ENCODE results near the gene KRTAP4-3. TPM values are rescaled to one million over a fixed set of nuclear protein-coding genes. Genes with fewer than 3 reads are reported as not detected.
"Not testable (repeated sequence)": the region's sequence is repeated elsewhere in the genome, so short reads cannot be mapped to it uniquely, and the experiment has no call there.

Gene KRTAP4-3
- total RNA-seq, 6 donors from 2014 or later = not detected

GRCh38 chr17:41118721-41119120 lies 49.3 kb downstream of the KRTAP4-3 start:
- WGBS, 2 donors = 91 to 96% methylated on average over 4 of the region's 4 CpGs
- H3K4me3 ChIP-seq = no peak overlapping the region
- TF ChIP-seq CTCF (IDR thresholded peaks at IDR 0.05) (no peak), EP300 (IDR thresholded peaks at IDR 0.05) (no peak), POLR2AphosphoS5 (IDR thresholded peaks at IDR 0.05) (no peak), POLR2A (IDR thresholded peaks at IDR 0.05) (no peak)
- H3K27ac ChIP-seq = no peak overlapping the region
- H3K36me3 ChIP-seq = no peaks in the 10 kb centered on the region
- no peaks in the 10 kb centered on the region for H3K4me1 ChIP-seq
- H3K27me3 ChIP-seq = no peaks in the 10 kb centered on the region
- DNase-seq (no peak), ATAC-seq (ENCODE audit: low FRiP score in 2 of 2) (no peak)
- no peaks in the 10 kb centered on the region for H3K9me3 ChIP-seq

- not testable (repeated sequence) for ATAC-seq (ENCODE audit: low FRiP score in 2 of 2); H3K27me3 ChIP-seq; H3K4me3 ChIP-seq; H3K9me3 ChIP-seq; H3K4me1 ChIP-seq; H3K27ac ChIP-seq; H3K36me3 ChIP-seq
- 78 to 79% methylated on average over 10 of the region's 10 CpGs for WGBS, 2 donors
- peak in 1 of 2 donors; percentile 68 for DNase-seq
Measured at GRCh38 chr17:41117846-41118386, 50.1 kb downstream of the KRTAP4-3 start, which contains the start of gene KRTAP4-11. TSS of gene KRTAP4-11 (minus strand) at chr17:41118373. CDS start at chr17:41118315, 58 bp downstream.

Small RNA genes lying within 50 kb of the gene (small RNA-seq; reads per million reads assigned to genes)
- 0 reads per million in 4 donors for gene KRTAP4-17P

Other genes starting within 250 kb of the KRTAP4-3 start
- 10 to 100 TPM in 1 of 6 donors, 1 to 10 TPM in 4, under 1 TPM in 1; 0.49 to 10.7 (median 3.1) TPM for gene KRT23, start 230.6 kb downstream of the KRTAP4-3 start, total RNA-seq
- not detected for gene KRT39, start 201.3 kb downstream of the KRTAP4-3 start, total RNA-seq
- under 1 TPM in 1 of 6 donors, not detected in 5; 0.24 TPM for gene KRT40, start 183.9 kb downstream of the KRTAP4-3 start, total RNA-seq
- not detected for gene KRTAP3-3, start 174.1 kb downstream of the KRTAP4-3 start, total RNA-seq
- gene KRTAP3-2, start 168.3 kb downstream of the KRTAP4-3 start, total RNA-seq = not detected
- not detected for gene KRTAP3-1, start 159.1 kb downstream of the KRTAP4-3 start, total RNA-seq
- not detected for gene KRTAP1-5, start 141.0 kb downstream of the KRTAP4-3 start, total RNA-seq
- not detected for gene KRTAP1-4, start 138.0 kb downstream of the KRTAP4-3 start, total RNA-seq
- gene KRTAP1-3, start 133.3 kb downstream of the KRTAP4-3 start, total RNA-seq = not detected
- gene KRTAP1-1, start 126.8 kb downstream of the KRTAP4-3 start, total RNA-seq = not detected
- gene KRTAP2-1, start 120.9 kb downstream of the KRTAP4-3 start, total RNA-seq = not detected
- not detected for gene KRTAP2-2, start 113.0 kb downstream of the KRTAP4-3 start, total RNA-seq
- gene KRTAP2-3, start 108.1 kb downstream of the KRTAP4-3 start, total RNA-seq = not detected
- not detected for gene KRTAP2-4, start 102.3 kb downstream of the KRTAP4-3 start, total RNA-seq
- not detected for gene KRTAP4-7, start 84.1 kb downstream of the KRTAP4-3 start, total RNA-seq
- not detected for gene KRTAP4-8, start 70.1 kb downstream of the KRTAP4-3 start, total RNA-seq
- gene KRTAP4-16, start 66.0 kb downstream of the KRTAP4-3 start, total RNA-seq = not detected
- gene KRTAP4-9, start 62.8 kb downstream of the KRTAP4-3 start, total RNA-seq = not detected
- not detected for gene KRTAP4-11, start 49.8 kb downstream of the KRTAP4-3 start, total RNA-seq
- gene KRTAP4-12, start 44.0 kb downstream of the KRTAP4-3 start, total RNA-seq = not detected
- not detected for gene KRTAP4-6, start 27.7 kb downstream of the KRTAP4-3 start, total RNA-seq
- not detected for gene KRTAP4-5, start 18.4 kb downstream of the KRTAP4-3 start, total RNA-seq
- gene KRTAP4-4, start 7.5 kb downstream of the KRTAP4-3 start, total RNA-seq = not detected
- not detected for gene KRTAP4-2, start 10.0 kb upstream of the KRTAP4-3 start, total RNA-seq
- not detected for gene KRTAP4-1, start 16.7 kb upstream of the KRTAP4-3 start, total RNA-seq
- not detected for gene KRTAP9-1, start 21.7 kb upstream of the KRTAP4-3 start, total RNA-seq
- gene KRTAP9-2, start 58.4 kb upstream of the KRTAP4-3 start, total RNA-seq = not detected
- gene KRTAP9-3, start 64.2 kb upstream of the KRTAP4-3 start, total RNA-seq = not detected
- gene KRTAP9-8, start 69.8 kb upstream of the KRTAP4-3 start, total RNA-seq = not detected
- gene KRTAP9-4, start 81.5 kb upstream of the KRTAP4-3 start, total RNA-seq = not detected
- not detected for gene KRTAP9-9, start 87.2 kb upstream of the KRTAP4-3 start, total RNA-seq
- not detected for gene KRTAP9-6, start 97.2 kb upstream of the KRTAP4-3 start, total RNA-seq
- not detected for gene KRTAP9-7, start 107.5 kb upstream of the KRTAP4-3 start, total RNA-seq
- not detected for gene KRTAP29-1, start 134.6 kb upstream of the KRTAP4-3 start, total RNA-seq
- not detected for gene KRTAP16-1, start 141.1 kb upstream of the KRTAP4-3 start, total RNA-seq
- gene KRTAP17-1, start 147.5 kb upstream of the KRTAP4-3 start, total RNA-seq = not detected
- gene KRT33A, start 182.6 kb upstream of the KRTAP4-3 start, total RNA-seq = not detected
- not detected for gene KRT33B, start 201.6 kb upstream of the KRTAP4-3 start, total RNA-seq
- not detected for gene KRT34, start 214.1 kb upstream of the KRTAP4-3 start, total RNA-seq
- gene KRT31, start 229.4 kb upstream of the KRTAP4-3 start, total RNA-seq = not detected